AML-193 (cell line): ENCODE measurements around the gene RGS14.
"Not testable (repeated sequence)": the region's sequence is repeated elsewhere in the genome, so short reads cannot be mapped to it uniquely, and the experiment has no call there.

ENCODE experiments used
- DNase-seq, 2 experiments: peaks; one replicate each; lab custom pipeline; 2025; lab: John Stamatoyannopoulos, UW

Gene RGS14

DNA sequence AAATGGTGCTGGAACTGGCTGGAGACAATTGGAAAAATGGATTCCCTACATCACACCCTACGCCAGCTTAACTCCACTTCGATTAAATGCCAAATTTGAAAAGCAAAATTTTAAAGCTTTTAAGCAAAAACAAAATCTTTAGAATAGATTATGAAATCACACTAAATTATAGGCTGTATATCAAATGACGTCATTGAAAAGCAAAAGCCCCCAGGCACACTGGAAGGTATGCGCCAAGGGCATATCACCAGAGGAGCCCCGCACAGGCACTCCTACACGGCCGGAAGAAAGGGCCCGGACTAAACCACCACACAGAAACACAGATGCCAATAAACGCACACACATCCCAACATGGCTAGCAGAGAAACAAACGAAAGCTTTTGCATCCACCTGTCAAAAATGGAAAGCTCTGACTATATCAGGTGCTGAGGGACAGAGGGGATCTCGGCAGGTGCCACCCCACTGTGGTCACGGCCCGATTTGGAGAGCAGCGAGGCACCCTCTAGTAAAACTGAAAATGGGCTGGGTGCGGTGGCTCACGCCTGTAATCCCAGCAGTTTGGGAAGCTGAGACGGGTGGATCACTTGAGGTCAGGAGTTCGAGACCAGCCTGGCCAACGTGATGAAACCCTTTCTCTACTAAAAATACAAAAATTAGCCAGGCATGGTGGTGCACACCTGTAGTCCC lies 29.0 kb upstream of the RGS14 start:
- no peak for DNase-seq

DNA sequence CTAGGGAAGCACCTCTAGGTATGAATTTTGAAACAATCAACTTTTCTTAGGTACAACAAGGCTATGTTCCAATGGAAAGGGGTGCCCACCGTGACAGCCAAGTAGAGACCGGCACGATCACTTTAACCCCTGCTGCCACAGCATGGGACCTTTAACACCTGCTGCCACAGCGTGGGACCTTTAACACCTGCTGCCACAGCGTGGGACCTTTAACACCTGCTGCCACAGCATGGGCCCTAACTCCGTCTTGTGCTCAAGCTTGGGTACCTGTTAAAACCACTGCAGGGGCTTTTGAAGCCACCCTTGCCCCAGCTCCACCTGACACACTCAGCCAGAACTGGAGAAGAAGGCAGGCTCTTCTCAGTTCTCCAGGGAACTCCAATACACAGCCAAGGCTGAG lies 27.8 kb upstream of the RGS14 start:
- DNase-seq = no peak

DNA sequence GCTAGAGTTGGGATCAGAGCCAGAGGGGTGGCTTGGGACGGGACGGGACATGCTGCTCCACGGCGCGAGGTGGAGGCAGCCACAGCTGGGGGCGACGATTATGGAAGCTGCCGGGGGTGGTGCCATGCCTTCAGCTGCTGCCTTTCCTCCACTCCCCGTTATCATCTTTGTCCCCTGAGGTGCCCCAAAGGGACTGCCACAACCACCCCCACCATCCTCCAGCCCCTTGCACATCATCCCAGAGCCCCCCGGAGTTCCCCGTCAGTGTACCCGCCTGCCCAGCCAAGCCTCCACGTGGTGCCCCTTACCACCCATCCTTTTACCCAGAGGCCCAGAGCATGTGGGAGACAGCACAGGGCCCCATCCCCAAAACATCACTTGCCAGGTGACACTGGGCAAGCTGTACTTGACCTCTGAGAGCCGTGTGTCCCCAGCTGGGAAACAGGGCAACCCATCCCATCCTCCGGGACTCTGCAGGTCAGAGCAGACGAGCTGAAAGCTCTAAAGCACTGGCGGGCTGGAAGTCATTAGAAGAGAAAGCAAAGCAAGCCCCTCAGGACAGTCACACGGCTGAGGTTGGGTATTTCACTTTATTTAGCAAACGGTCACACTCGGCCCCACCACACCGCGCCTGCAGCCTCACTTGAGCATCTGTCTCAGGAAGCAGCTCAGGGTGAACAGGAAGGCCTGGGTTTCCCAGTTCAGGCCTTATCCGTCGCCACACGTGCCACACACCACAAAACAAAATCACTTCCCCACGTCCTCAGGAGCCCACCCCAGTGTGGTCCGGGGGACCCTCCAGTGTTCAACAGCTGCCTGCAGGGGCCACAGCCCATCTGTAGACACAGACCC lies 26.5 kb upstream of the RGS14 start:
- no peak for DNase-seq

DNA sequence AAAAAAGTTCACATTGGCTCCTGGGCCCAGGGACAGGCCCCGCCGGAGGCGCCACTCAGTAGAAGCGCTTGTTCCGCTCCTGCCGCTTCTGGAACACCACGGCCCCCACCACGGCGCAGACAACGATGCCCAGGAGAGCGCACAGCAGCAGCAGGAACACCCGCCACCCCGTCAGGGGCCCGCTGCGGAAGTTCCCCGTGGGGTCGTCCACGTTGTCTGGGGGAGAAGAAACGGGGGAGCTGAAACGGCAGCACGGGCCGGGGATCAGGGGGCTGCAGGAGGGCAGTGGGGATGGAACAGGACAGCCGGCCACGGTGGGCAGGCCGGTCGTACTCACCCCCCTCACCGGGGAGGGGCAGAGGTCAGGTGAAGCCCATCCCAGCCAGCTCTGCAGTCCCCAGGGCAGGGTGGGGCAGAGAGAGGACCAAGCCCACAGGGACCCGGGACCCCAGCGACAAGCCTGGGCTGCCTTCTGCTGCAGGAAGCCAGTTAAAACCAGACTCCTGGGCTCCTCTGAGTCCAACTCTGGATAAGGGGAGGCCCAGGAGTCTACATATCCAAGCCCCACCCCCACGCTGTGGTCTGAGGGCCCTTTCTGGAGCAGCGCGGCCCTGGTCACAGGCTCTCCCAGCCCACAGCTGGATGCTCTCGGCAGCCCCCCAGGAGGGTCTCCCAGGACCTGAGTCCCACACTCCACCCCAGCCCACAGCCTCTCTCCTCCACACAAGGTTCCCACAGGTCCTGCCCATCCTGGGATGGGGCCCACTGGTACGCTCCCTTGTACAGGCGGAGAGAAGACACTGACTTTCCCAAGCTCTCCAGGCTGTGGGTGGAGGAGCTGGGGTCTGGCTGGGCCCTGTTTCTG lies 25.5 kb upstream of the RGS14 start:
- no peak for DNase-seq

DNA sequence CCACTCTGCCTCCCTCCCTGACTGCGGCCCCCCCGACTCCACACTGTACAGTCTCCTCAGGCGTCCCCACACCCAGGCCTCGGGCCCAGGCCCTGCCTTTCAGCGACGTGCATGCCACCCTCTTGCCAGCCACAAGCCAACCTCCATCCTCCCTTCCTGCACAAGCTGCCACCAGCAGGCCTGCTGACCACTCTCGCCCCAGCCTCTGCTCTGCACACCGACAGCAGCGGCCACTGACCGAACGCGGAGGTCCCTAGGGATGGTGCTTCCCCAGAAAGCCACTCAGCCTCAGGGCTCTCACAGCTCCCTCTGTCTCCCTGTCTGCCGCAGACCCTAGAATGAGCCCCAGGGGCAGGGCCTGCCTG lies 24.8 kb upstream of the RGS14 start:
- no peak for DNase-seq

DNA sequence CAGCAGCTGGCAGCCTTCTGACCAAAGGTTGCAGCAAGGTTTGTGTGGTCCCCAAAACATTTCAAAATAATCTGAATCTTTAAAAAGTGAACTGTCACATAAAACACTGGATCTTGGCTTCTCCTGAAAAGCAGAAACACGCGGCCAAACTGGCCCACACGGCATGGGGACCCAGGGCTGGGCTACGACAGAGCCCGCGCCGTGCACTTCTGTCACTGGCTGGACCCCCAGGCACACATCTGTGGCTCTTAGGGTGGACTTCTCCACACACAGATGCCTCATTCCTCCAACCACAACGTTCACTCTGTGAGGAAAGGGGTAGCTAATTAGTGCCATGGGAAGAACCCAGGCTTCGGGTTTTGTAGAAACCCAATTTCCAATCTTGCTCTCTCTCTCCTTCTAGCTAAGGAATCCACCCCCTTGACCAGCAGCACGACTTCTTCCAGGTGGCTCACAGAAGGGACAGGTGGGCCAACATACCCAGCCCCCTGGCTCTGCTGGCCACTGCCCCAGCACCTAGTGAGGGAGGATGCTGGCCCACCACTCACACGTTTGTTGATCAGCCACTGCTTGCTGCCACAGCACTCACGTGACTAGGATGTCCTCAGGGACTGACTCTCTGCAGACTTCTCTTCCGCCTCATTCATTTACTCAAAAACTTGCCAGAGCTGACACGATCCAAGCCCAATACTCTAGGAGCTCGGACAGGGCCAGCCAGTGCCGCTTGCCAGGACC lies 24.1 kb upstream of the RGS14 start:
- no peak for DNase-seq

DNA sequence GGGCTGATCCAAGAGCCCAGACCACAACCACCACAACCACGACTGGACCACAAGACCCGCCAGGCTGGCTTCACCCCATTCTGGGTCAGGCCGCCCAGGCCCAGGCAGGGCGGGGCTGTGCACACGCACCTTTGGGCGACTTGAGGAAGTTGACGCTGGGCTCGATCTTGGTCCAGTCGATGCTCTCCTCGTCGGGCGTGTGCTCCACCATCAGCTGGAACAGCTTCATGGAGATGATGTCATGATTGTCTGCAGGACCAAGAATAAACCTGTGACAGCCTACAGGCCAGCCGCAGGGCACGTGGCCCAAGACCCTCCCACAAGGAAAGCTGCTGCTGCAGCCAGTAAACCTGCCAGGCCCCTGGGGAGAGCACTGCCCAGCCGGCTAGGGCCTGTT lies 23.6 kb upstream of the RGS14 start:
- DNase-seq = no peak

DNA sequence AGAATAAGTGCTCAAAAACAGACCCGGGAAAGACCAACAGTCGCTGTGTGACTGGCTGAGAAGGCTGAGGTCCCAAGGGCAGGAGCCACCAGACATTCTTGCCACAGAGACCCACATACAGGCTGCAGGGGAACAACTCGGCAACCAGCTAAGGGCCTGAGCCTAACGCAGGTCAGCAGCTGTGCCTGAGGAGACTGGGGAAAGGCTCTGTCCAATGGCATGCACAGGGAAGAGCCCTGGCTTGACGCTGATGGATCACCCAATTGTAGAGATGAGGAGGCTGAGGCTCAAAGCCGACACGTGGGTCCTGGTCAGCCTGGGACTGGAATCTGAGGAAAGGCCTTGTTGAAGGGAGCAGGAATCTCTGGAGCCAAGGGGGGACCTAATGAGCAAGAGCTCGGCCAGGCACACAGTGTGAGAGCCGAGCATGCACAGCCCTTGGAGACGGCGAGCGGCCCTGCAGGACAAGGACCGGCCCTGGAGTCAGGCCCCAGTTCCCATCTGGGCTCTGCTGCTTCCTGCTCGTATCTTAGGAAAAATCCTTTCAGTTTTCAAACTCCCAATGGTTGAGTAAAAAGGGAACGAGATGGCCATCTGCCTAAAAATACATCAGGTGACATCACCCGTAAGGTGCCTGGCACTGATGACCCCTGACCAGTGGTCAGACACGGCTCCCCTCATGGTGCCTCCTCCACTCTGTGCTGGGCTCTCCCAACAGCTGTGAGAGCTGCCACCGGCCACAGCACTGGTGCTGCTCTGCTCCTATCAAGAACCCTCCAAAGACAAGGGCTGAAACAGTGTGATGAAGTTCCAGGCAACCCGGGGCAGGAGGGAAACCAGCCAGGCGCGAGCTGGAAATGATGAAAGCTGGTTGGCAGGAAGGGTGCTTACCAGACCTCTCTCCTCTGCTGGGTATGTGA lies 22.7 kb upstream of the RGS14 start:
- DNase-seq = no peak

DNA sequence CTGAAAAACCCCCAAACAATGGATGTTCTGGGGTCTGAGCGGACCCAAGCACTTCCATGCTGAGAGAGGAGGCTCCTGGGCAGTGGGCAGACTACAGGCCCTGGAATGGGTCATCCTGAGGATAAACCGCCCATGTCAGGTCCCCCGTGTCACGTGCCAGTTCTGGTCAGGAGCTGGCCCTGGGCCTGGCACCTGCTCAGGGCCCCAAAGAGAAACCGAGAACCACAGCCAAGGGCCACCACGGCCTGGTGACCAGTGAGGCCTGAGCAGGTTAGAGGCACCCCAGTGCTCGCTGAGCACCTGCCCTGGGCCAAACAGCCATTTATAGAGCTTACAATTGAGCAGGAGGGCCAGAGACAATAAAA lies 22.0 kb upstream of the RGS14 start:
- no peak for DNase-seq

DNA sequence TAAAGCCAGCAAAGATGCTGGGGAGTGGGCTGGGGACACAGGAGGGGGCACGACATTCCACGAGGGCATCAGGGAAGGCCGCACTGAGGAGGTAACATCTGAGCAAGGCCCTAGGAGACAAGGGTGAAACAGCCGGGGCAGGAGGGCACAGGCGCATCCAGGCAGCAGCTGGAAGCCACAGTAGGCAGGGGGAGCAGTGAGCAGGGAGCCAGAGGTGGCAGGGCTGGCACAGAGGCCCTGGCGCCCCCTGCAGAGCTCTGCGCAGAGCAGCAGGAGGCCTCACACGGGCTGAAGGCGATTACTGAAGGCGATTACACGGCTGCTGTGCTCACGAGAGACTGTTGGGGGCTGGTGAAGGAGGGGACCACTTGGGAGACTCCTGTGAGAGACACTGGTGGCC lies 21.6 kb upstream of the RGS14 start:
- peak; percentile 63 to 66 for DNase-seq

DNA sequence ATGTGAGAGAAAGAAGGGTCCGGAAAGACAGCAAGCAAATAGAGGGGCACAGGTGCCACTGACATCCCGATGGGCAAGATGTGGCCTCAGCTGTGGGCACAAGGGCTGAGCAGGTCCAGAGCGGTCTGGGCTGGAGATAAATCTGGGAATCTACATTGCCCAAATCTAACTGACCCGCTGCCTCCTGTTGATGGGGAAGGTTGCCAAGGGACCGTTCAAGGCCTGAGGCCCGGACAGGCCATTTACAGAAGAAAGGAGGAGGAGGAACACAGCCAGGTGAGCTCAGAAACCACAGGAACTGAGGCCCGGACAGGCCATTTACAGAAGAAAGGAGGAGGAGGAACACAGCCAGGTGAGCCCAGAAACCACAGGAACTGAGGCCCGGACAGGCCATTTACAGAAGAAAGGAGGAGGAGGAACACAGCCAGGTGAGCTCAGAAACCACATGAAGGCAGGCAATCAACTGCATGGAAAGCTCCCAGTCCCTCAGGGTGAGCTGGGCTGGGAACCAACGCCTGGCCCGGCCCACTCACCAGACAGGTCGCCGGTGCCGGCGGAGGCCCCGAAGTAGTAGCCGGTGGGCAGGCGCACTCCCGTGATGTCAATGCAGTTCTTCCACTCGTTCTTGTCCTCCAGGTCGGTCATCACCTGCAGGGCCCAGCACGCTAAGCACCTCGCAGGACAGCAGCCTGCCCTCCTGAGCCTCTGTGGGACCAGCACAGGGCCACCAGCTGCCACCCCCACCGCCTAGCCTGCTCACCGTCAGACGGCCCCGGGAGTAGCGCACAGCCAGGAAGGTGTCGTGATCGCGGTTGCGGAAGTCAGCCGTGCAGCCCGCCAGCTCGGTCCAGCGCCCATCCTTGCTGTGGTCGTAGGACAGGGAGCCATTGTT lies 20.9 kb upstream of the RGS14 start:
- DNase-seq = no peak

DNA sequence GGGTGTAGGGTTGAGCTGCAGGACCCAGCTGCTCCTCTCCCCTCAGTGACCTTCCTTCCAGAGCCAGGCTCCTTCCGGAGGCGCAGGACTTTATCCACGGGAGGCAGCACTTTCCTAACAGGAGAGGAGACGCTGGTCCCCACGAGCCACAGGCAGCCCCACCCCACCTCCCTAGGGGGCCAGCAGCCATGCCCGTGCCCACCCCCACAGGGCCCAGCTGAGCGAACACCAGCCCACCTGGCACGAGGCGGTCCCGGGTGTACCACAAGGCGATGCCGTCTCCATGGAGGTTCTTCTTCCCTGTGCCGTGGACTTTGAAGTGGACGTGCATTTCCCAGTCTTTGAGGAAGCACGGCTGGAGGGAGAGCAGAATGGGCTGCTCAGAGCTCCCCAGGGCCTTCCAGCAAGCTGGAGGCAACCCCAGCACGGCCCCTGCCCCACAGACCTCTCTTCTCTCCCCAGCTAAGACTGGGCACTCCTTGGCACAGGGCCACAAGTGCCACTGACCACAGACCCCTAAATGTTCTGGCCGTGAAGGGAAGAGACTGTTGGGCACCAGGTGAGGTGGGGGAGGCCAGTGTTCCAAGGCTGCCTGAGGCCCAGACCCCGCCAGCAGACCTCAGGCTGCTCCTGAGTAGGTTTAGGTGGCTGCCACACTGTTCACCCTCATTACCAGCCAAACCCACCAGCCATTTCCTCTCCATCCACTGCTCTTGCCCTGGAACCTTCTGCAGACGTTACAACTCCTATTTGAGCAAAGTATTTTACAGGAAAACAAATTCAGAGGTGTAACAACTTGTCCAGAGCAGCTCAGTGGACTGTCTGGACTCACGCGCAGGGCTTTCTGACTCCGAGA lies 19.2 kb upstream of the RGS14 start:
- no peak for DNase-seq

DNA sequence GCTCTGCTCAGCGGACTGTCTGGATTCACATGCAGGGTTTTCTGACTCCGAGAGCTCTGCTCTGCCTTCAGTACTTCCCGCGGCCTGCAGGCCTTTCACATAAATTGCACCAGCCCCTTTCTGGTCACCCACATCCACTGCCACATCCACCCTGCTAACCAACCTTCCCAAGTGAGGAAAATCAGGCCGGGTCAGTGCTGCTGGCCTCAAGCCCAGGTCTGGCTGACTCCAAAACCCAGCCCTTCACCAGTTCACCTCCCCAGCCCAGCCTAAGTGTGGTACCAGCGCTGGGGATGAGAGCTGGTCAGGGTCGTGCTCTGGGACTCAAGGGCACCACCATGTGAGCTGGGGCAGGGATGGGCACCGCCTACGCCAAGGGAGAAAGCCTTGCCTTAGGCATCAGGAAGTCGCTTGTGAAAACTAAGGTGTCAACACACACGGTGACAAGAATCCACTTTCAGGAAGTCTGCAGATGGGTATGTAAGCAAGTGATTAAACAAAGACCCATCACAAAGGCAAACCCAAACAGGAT lies 18.6 kb upstream of the RGS14 start:
- no peak for DNase-seq

DNA sequence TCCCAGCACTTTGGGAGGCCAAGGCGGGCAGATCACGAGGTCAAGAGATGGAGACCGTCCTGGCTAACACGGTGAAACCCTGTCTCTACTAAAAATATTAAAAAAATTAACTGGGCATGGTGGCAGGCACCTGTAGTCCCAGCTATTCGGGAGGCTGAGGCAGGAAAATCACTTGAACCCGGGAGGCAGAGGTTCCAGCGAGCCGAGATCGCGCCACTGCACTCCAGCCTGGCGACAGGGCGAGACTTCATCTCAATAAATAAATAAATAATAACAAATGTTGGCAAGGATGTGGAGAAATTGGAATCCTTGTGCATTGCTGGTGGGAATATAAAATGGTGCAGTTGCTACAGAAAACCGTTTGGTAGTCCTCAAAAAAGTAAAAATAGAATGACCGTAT lies 14.7 kb upstream of the RGS14 start:
- not testable (repeated sequence) for DNase-seq

DNA sequence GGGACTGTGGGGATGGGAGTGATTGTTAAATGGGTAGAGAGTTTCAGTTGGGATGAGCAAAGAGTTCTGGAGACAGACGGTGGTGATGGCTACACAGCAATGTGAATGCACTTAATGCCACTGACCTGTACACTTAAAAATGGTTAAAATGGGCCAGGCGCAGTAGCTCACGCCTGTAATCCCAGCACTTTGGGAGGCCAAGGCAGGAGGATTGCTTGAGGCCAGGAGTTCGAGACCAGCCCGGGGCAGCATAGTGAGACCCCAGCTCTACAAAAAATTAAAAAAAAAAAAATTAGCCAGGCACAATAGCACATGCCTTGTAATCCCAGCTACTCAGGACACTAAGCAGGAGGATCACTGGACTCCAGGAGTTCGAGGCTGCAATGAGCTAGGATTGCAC lies 13.9 kb upstream of the RGS14 start:
- no peak for DNase-seq

DNA sequence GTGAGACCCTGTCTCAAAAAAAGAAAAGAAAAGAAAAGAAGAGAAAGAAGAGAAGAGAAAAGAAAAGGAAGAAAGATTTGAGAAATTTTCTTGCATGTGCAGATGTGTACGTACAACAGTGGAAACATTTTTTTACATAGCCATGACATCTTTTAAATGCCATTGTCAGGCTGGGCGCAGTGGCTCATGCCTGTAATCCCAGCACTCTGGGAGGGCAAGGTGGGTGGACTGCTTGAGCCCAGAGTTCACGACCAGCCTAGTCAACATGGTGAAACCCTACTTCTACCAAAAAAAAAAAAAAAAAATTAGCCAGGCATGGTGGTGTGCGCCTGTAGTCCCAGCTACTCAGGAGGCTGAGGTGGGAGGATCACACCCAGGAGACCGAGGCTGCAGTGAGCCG lies 12.8 kb upstream of the RGS14 start:
- DNase-seq = no peak

DNA sequence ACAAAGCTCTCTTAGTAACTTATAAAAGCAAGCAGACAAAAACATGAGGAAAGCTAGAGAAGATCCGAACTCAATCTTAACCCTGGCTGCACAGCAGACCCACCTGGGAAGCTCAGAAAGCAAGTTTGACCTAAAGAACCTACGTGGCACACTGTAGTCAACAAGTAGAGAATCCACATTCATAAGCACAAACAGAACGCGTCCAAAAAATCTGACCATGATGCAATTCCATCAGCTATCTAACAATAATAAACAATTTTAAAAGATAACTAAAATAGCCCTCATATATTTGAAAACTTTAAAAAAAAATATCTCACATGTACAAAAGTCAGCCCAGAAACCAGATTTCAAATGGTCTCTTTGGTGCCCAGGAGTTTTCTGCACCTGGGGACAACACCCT lies 10.9 kb upstream of the RGS14 start:
- no peak for DNase-seq

DNA sequence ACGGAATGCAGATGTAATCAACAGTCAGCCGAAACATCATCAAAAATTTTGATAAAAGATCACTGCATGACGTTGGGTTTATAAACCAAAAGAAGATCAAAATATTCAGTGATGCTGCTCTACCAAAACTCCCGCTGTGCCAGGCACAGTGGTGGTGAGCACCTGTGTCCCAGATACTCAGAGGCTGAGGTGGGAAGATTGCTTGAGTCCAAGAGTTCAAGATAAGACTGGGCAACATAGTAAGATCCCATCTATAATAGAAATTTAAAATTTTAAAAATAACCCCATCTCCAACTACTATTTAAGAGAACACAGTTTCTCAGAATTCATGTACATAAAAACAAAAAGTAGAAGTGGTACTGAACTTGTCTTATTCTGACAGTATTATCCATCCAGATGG lies 10.0 kb upstream of the RGS14 start:
- DNase-seq = no peak

DNA sequence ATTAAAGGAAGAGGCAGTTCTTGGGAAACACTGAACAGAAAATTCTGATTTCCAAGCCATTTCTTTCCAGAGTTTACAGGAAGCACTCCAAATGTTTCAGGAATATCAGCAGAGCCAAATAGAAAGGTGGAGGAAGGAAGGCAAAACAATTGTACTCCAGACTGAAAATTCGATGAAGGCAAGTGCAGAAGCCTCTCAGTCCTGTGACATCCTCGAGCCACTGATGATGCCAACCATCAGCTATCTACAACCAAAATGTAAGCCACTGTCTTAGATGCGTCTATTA lies 8.4 kb upstream of the RGS14 start:
- DNase-seq = no peak
